ENCODE data around the gene PLA2G4F. TPM values are rescaled to one million over a fixed set of nuclear protein-coding genes. Genes with fewer than 3 reads are reported as not detected.

Gene PLA2G4F
- total RNA-seq, 1 donor from 2014 or later = not detected

DNA sequence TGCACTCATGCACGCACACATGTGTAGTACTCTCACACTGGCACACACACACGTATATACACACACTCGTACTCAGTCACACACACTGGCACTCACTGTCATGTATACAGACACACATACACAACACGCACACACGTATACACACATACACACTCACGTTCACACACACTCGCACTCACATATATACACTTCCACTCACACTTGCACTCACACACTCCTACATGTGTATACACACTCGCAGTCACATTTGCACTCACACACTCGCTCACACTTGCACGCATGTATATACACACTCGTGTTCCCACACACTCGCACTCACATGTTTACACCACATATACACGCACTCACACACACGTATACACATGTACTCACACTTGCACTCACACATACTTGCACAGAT, 1.5 kb downstream of the PLA2G4F start:
- no peaks in the 10 kb centered on the region for H3K9me3 Mint-ChIP-seq (ENCODE audit: unreplicated experiment)
- H3K27me3 Mint-ChIP-seq (ENCODE audit: unreplicated experiment) = no peaks in the 10 kb centered on the region
- DNase-seq (ENCODE audit: extremely low spot score, unreplicated experiment) = no peak
- TF ChIP-seq, protein P1, sequence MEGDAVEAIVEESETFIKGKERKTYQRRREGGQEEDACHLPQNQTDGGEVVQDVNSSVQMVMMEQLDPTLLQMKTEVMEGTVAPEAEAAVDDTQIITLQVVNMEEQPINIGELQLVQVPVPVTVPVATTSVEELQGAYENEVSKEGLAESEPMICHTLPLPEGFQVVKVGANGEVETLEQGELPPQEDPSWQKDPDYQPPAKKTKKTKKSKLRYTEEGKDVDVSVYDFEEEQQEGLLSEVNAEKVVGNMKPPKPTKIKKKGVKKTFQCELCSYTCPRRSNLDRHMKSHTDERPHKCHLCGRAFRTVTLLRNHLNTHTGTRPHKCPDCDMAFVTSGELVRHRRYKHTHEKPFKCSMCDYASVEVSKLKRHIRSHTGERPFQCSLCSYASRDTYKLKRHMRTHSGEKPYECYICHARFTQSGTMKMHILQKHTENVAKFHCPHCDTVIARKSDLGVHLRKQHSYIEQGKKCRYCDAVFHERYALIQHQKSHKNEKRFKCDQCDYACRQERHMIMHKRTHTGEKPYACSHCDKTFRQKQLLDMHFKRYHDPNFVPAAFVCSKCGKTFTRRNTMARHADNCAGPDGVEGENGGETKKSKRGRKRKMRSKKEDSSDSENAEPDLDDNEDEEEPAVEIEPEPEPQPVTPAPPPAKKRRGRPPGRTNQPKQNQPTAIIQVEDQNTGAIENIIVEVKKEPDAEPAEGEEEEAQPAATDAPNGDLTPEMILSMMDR (IDR thresholded peaks at IDR 0.05) = no peak
- H3K4me1 Mint-ChIP-seq (ENCODE audit: unreplicated experiment) = peaks cover 3% of the 10 kb centered on the region
- H3K36me3 Mint-ChIP-seq (ENCODE audit: unreplicated experiment) = peaks cover 7% of the 10 kb centered on the region
- no peak overlapping the region for H3K27ac Mint-ChIP-seq (ENCODE audit: unreplicated experiment)
- H3K4me3 Mint-ChIP-seq (ENCODE audit: unreplicated experiment) = no peak overlapping the region

DNA sequence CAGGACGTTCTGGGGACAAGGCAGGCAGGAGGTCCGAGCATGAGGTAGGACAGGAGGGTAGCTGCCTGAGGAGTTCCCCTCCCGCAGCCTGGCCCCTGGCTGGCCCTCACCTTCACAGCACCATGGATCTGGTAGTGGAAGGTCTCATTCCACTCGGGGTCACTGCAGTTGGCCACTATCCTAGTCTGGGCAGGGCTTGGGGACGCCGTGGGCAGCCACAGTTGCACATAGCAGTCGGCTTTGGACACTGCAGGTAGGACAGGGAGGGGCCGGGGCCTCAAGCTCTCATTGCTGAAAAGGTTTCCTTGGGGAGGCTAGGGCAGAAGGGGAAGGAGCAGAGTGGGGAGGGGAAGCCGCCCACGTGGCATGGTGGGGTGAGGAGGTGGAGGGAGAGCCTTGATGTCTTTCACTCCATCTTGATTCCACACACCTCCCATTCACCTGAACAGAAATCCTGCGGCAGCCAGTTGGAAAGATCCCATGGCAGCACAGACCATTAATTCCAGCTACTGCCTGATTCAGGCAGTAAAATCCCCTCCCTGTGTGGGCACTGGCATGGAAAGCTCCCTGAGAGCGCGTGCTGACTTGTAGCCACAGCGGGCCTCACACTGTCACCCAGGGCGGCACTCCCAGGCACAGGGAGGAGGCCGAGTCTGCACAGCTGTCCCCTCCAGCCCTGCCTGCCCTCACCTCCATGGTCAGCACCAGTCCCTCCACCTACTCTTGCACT, 2.1 kb downstream of the PLA2G4F start:
- Mint-ChIP-seq H3K36me3 (ENCODE audit: unreplicated experiment) (peaks cover 4% of the 10 kb centered on the region), H3K27me3 (ENCODE audit: unreplicated experiment) (no peaks in the 10 kb centered on the region), H3K9me3 (ENCODE audit: unreplicated experiment) (no peaks in the 10 kb centered on the region), H3K27ac (ENCODE audit: unreplicated experiment) (no peak overlapping the region), H3K4me1 (ENCODE audit: unreplicated experiment) (peaks cover 3% of the 10 kb centered on the region), H3K4me3 (ENCODE audit: unreplicated experiment) (no peak overlapping the region)
- no peak for DNase-seq (ENCODE audit: extremely low spot score, unreplicated experiment)
- TF ChIP-seq, protein P1 (IDR thresholded peaks at IDR 0.05) = no peak

DNA sequence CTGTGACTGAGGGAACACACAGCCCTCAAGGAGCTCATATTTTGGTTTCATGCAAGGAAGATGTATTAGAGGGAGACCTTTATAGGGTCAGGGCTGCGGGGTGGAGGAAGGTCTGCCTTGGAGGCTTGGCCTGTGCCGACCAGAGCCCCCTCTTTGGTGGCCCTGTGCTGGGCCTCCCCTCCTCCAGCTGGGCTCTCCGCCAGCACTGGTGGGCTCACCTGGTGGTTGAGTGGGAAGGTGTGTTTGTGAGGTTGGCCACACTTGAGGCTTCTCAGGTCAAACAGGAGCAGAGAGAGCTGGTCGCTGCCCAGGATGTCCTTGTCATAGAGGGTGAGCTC, 2.6 kb downstream of the PLA2G4F start:
- H3K36me3 Mint-ChIP-seq (ENCODE audit: unreplicated experiment) = peaks cover 4% of the 10 kb centered on the region
- no peaks in the 10 kb centered on the region for H3K9me3 Mint-ChIP-seq (ENCODE audit: unreplicated experiment)
- H3K4me1 Mint-ChIP-seq (ENCODE audit: unreplicated experiment) = peaks cover 3% of the 10 kb centered on the region
- H3K27me3 Mint-ChIP-seq (ENCODE audit: unreplicated experiment) = no peaks in the 10 kb centered on the region
- H3K27ac Mint-ChIP-seq (ENCODE audit: unreplicated experiment) = no peak overlapping the region
- TF ChIP-seq, protein P1 (IDR thresholded peaks at IDR 0.05) = no peak
- DNase-seq (ENCODE audit: extremely low spot score, unreplicated experiment) = no peak
- no peak overlapping the region for H3K4me3 Mint-ChIP-seq (ENCODE audit: unreplicated experiment)

DNA sequence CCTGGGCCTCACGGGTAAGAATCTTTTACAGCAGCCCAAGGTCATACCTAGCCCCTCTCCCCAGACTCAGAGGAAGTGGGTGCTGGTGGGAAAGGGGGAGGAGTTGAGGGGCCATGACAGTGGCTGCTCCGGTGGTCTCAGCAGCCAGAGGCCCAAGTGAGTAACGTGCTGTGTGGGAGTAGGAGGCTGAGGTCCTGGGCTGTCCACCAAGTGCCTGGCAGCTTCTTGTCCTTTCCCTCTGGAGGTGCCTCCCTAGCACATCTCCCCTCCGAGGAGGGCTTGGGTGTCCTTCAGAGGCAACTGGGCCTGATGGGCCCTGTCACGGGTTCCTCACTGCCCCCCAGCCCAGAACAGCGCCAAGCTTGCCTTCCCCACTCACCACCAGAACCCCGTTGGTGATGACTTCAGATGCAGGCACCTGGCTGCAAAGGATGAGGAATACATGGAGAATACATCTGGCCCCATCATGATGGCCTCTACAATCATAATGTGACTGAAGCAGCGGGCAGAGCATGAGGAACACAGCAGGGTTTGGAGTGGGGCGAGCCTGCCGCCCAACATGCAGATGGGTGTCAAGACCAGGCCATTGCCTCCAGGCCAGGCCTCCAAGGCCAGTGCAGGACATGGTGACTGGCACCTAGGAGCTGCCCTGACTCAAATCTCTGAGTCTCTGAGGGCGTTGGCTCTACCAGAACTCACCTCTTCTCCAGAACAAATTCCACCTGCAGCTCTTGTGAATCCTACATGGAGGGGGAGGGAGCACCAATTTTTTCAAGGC, 3.3 kb downstream of the PLA2G4F start:
- Mint-ChIP-seq H3K27me3 (ENCODE audit: unreplicated experiment) (no peaks in the 10 kb centered on the region), H3K4me3 (ENCODE audit: unreplicated experiment) (no peak overlapping the region), H3K4me1 (ENCODE audit: unreplicated experiment) (no peaks in the 10 kb centered on the region), H3K27ac (ENCODE audit: unreplicated experiment) (no peak overlapping the region), H3K36me3 (ENCODE audit: unreplicated experiment) (no peaks in the 10 kb centered on the region), H3K9me3 (ENCODE audit: unreplicated experiment) (no peaks in the 10 kb centered on the region)
- no peak for DNase-seq (ENCODE audit: extremely low spot score, unreplicated experiment)
- TF ChIP-seq, protein P1 (IDR thresholded peaks at IDR 0.05) = no peak

GRCh38 chr15:42152196-42152920, 4.1 kb downstream of the PLA2G4F start:
- TF ChIP-seq, protein P1 (IDR thresholded peaks at IDR 0.05) = no peak
- no peaks in the 10 kb centered on the region for H3K36me3 Mint-ChIP-seq (ENCODE audit: unreplicated experiment)
- H3K9me3 Mint-ChIP-seq (ENCODE audit: unreplicated experiment) = no peaks in the 10 kb centered on the region
- DNase-seq (ENCODE audit: extremely low spot score, unreplicated experiment) = no peak
- H3K4me1 Mint-ChIP-seq (ENCODE audit: unreplicated experiment) = no peaks in the 10 kb centered on the region
- no peaks in the 10 kb centered on the region for H3K27me3 Mint-ChIP-seq (ENCODE audit: unreplicated experiment)
- no peak overlapping the region for H3K4me3 Mint-ChIP-seq (ENCODE audit: unreplicated experiment)
- no peak overlapping the region for H3K27ac Mint-ChIP-seq (ENCODE audit: unreplicated experiment)
